Measurements from ENCODE around the gene OR2T3. TPM values are rescaled to one million over a fixed set of nuclear protein-coding genes. Genes with fewer than 3 reads are reported as not detected.
"Not testable (repeated sequence)": the region's sequence is repeated elsewhere in the genome, so short reads cannot be mapped to it uniquely, and the experiment has no call there.

OR2T3 gene
- not detected for total RNA-seq

GRCh38 chr1:248473051-248473450, at the start of gene OR2T3:
TSS of gene OR2T3 (plus strand) at chr1:248473351. CDS start at chr1:248473351, 0 bp downstream.
- H3K27ac ChIP-seq; H3K36me3 ChIP-seq; H3K4me3 ChIP-seq; H3K4me1 ChIP-seq; intact Hi-C loops (cut with DNase I; ENCODE audit: low total_unique reads); in situ Hi-C loops (cut with MboI; ENCODE audit: low sequenced_read_pairs in 4 of 4); H3K27me3 ChIP-seq; ATAC-seq; H3K9me3 ChIP-seq; DNase-seq: not testable (repeated sequence)

DNA sequence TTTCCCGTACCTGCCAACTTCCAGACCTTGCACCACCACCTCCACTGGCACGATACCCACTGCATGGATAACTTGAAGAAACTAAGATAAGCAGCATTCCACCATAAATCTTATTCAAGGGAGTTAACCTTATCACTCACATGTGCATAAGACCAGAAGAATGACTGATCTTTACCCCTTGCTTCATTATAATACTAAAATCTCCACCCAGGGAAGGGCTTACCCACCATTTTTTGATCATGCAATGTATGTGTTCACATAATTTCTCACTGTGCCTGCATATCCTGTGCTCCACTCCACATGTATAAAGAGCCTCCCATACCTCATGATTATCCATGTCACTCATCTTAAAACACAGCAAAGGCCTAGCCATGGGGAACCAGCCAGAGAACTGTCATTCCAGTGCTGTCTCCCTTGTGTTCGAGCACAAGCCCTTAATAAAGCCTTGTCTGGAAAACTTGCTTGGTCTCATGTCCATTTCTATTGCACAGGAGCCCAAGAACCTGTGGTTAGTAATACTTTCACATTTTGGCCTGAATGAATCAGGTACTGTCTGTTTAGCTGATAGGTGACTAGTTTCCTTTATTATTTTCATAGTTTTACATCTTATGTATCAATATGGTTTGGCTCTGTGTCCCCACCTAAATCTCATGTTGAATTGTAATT, 45.5 kb upstream of the OR2T3 start:
- H3K27me3 ChIP-seq; H3K27ac ChIP-seq; H3K36me3 ChIP-seq; DNase-seq; H3K4me1 ChIP-seq; ATAC-seq; in situ Hi-C loops (cut with MboI; ENCODE audit: low sequenced_read_pairs in 4 of 4); intact Hi-C loops (cut with DNase I; ENCODE audit: low total_unique reads); H3K9me3 ChIP-seq; H3K4me3 ChIP-seq: not testable (repeated sequence)

GRCh38 chr1:248428192-248428533, 45.0 kb upstream of the OR2T3 start:
- H3K4me1 ChIP-seq; H3K9me3 ChIP-seq; H3K27me3 ChIP-seq; H3K27ac ChIP-seq; intact Hi-C loops (cut with DNase I; ENCODE audit: low total_unique reads); in situ Hi-C loops (cut with MboI; ENCODE audit: low sequenced_read_pairs in 4 of 4); ATAC-seq; H3K36me3 ChIP-seq; DNase-seq; H3K4me3 ChIP-seq: not testable (repeated sequence)

DNA sequence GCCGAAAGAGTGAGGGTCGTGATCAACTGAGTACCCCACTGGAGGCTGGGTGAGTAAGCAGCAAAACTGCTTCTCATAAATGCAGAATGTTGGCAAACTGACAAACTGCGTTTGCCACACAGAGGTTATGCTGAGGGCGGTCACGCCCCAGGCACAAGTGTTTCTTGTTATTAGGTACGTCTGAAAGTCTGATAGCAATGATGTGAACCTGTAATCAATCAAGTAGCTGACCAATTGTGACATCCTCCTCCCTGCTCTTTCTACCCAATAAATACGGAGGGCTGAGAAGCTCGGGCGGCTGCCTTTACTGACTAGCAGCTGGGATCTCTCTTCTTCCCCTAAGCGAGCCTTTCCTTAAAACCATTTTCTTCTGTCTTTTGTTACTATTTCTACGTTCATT, 41.5 kb upstream of the OR2T3 start:
- DNase-seq; H3K4me3 ChIP-seq; H3K27ac ChIP-seq; H3K4me1 ChIP-seq; intact Hi-C loops (cut with DNase I; ENCODE audit: low total_unique reads); H3K27me3 ChIP-seq; ATAC-seq; H3K9me3 ChIP-seq; in situ Hi-C loops (cut with MboI; ENCODE audit: low sequenced_read_pairs in 4 of 4); H3K36me3 ChIP-seq: not testable (repeated sequence)

- H3K27me3 ChIP-seq; DNase-seq; H3K9me3 ChIP-seq; H3K27ac ChIP-seq; intact Hi-C loops (cut with DNase I; ENCODE audit: low total_unique reads); in situ Hi-C loops (cut with MboI; ENCODE audit: low sequenced_read_pairs in 4 of 4); H3K4me3 ChIP-seq; H3K4me1 ChIP-seq; ATAC-seq; H3K36me3 ChIP-seq: not testable (repeated sequence)
Observed at GRCh38 chr1:248432201-248432600, 41.0 kb upstream of the OR2T3 start.

DNA sequence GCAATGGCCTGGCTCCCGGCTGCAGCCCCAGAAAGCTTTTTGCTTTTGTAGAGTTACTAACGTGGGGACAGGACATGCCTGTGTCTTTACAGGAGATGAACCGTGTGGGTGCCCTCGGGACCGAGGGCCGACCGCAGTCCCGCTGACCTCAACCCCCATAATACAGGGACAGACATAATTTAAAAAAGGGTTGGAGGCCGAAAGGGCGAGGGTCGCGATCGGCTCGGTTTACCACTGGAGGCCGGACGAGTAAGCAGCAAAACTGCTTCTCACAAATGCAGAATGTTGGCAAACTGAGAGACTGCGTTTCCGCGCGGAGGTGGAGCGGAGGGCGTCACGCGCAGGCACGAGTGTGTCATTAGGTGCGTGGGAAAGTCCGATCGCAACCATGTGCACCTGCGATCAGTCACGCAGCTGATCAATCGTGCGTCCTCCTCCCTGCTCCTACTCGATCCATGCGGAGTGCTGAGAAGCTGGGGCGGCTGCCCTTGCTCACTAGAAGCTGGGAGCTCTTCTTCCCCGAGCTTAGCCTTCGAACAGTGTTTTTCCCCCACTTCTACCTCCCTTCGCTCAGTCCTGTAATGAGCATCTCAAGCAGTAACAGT, 39.2 kb upstream of the OR2T3 start:
- ATAC-seq; H3K4me3 ChIP-seq; H3K9me3 ChIP-seq; DNase-seq; H3K27ac ChIP-seq; H3K4me1 ChIP-seq; H3K36me3 ChIP-seq; in situ Hi-C loops (cut with MboI; ENCODE audit: low sequenced_read_pairs in 4 of 4); H3K27me3 ChIP-seq; intact Hi-C loops (cut with DNase I; ENCODE audit: low total_unique reads): not testable (repeated sequence)

GRCh38 chr1:248434913-248435312, 38.2 kb upstream of the OR2T3 start:
- ATAC-seq; H3K9me3 ChIP-seq; H3K27ac ChIP-seq; H3K36me3 ChIP-seq; in situ Hi-C loops (cut with MboI; ENCODE audit: low sequenced_read_pairs in 4 of 4); H3K4me3 ChIP-seq; H3K27me3 ChIP-seq; H3K4me1 ChIP-seq; intact Hi-C loops (cut with DNase I; ENCODE audit: low total_unique reads); DNase-seq: not testable (repeated sequence)

DNA sequence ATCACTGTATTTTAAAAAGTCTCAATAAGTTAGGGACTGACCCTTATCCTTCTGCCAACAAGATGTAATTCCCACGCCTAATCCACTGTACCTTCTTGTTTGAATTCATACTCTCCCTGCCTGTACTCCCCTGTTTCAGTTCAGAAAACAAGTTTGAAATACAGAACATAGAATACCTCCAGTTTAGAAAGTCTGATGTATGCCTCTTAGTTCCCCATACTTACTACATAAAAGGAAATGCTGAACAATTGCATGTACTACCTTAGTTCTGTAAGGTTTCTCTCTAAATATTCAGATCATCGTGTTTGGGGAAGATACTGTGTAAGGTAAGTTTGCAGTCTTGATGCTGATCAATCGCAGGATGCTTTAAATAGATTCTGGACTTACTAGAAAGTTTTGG, 36.8 kb upstream of the OR2T3 start:
- H3K36me3 ChIP-seq; DNase-seq; H3K4me3 ChIP-seq; intact Hi-C loops (cut with DNase I; ENCODE audit: low total_unique reads); H3K4me1 ChIP-seq; in situ Hi-C loops (cut with MboI; ENCODE audit: low sequenced_read_pairs in 4 of 4); H3K9me3 ChIP-seq; ATAC-seq; H3K27me3 ChIP-seq; H3K27ac ChIP-seq: not testable (repeated sequence)

GRCh38 chr1:248438668-248439067, 34.5 kb upstream of the OR2T3 start:
- ATAC-seq; H3K9me3 ChIP-seq; H3K36me3 ChIP-seq; H3K4me3 ChIP-seq; in situ Hi-C loops (cut with MboI; ENCODE audit: low sequenced_read_pairs in 4 of 4); intact Hi-C loops (cut with DNase I; ENCODE audit: low total_unique reads); H3K27me3 ChIP-seq; H3K4me1 ChIP-seq; H3K27ac ChIP-seq; DNase-seq: not testable (repeated sequence)

DNA sequence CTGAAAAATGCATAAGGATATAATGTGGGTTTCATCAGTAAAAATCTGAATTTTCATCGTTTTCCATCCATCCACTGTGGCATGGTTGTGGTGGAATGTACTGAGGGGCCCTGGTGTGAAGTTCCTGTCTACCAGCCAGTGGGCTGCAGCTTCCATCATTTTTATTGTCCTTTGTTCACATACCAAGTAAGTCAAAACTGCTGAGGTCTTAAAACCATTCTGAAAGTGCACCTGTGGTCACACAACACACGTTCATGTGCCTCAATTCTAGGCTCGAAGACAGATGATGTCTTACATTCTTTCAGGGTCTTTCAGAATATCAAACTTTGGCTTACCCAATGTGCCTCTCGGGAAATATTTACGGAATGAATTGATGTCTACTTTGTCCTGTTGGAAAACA, 33.9 kb upstream of the OR2T3 start:
- in situ Hi-C loops (cut with MboI; ENCODE audit: low sequenced_read_pairs in 4 of 4); H3K36me3 ChIP-seq; ATAC-seq; H3K9me3 ChIP-seq; DNase-seq; H3K4me1 ChIP-seq; intact Hi-C loops (cut with DNase I; ENCODE audit: low total_unique reads); H3K27me3 ChIP-seq; H3K4me3 ChIP-seq; H3K27ac ChIP-seq: not testable (repeated sequence)

DNA sequence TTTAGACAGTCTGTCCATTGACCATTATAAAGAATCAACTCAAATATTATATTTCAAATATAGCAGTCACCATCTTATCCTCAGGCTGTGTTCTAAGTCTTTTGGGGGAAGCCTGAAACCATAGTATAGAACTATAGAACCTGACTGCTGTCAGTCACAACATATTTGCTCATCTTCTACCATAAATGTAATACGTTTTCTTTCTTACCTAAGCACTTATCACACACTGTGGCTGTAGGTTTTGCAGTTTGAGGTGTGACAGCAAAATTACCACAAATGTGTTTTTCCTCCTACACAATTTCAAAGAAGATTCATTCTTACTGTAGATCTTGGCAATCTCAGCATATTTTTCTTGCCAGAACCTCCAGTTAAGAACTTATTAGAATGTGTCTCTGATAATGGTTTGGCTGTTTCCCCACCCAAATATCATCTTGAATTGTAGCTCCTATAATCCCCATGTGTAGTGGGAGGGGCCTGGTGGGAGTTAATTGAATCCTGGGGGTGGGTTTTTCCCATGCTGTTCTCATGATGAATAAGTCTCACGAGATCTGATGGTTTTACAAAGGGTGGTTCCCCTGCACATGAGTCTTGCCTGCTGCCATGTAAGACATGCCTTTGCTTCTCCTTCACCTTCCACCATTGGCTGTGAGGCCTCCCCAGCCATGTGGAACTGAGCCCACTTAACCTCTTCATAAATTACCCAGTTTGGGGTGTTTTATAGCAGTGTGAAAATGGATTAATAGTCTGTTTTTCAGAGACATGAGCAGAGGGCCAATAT, 30.5 kb upstream of the OR2T3 start:
- intact Hi-C loops (cut with DNase I; ENCODE audit: low total_unique reads); H3K27me3 ChIP-seq; H3K4me1 ChIP-seq; ATAC-seq; H3K4me3 ChIP-seq; DNase-seq; H3K9me3 ChIP-seq; H3K36me3 ChIP-seq; in situ Hi-C loops (cut with MboI; ENCODE audit: low sequenced_read_pairs in 4 of 4); H3K27ac ChIP-seq: not testable (repeated sequence)

DNA sequence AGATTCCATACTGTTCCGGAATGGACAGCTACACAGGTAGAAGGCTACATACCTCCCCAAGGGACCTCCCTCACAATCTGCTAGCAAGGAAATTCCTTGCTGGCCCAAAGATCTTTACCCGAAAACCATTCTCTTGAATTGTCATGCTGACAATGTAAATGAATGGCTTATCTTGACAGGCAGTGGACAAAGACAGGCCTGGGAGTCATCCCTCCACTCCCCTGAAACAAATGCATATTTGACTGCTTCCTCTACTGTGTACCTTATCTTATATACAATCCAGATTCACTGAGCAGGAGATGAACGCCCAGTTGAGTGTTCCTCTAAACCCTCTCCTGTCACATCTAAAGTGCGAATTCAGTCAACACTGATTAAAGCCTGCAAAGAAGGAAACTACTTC, 28.5 kb upstream of the OR2T3 start:
- H3K9me3 ChIP-seq; H3K27me3 ChIP-seq; H3K4me3 ChIP-seq; ATAC-seq; in situ Hi-C loops (cut with MboI; ENCODE audit: low sequenced_read_pairs in 4 of 4); H3K36me3 ChIP-seq; intact Hi-C loops (cut with DNase I; ENCODE audit: low total_unique reads); H3K4me1 ChIP-seq; H3K27ac ChIP-seq; DNase-seq: not testable (repeated sequence)
